Neuronal stem cell (in vitro differentiated cells): ENCODE results near the gene MICALL2.
A peak's percentile ranks its signal among the peaks of the same experiment; 100 is the strongest.

Experiments
- DNase-seq: peaks from one replicate; pipeline ENCODE4 v3.0.0-alpha.2; 2013; ENCODE audit warnings: low spot score
- H2AFZ ChIP-seq: one replicate; pipeline ENCODE4 v1.6.1; 2013; ENCODE audit warnings: mild to moderate bottlenecking, low read length, inconsistent platforms
- H2AK5ac ChIP-seq: 2 replicates; pipeline ENCODE4 v1.6.1; 2013; ENCODE audit warnings: low read depth, mild to moderate bottlenecking, inconsistent platforms, low read length, moderate library complexity, mixed read lengths
- H2BK120ac ChIP-seq: 2 replicates; pipeline ENCODE4 v1.6.1; 2013; ENCODE audit warnings: low read depth, mild to moderate bottlenecking, inconsistent platforms, low read length, moderate library complexity, mixed read lengths
- H2BK12ac ChIP-seq: one replicate; pipeline ENCODE4 v1.6.1; 2013; ENCODE audit warnings: low read length, inconsistent platforms
- H2BK15ac ChIP-seq: 2 replicates; pipeline ENCODE4 v1.6.1; 2013; ENCODE audit warnings: mild to moderate bottlenecking, low read length, inconsistent platforms, mixed read lengths
- H2BK5ac ChIP-seq: one replicate; pipeline ENCODE4 v1.6.1; 2013; ENCODE audit warnings: inconsistent platforms, mild to moderate bottlenecking, low read length, moderate library complexity
- H3K14ac ChIP-seq: one replicate; pipeline ENCODE4 v1.6.1; 2013; ENCODE audit warnings: low read length, inconsistent platforms
- H3K18ac ChIP-seq: 2 replicates; pipeline ENCODE4 v1.6.1; 2013; ENCODE audit warnings: low read length, inconsistent platforms
- H3K23ac ChIP-seq: 2 replicates; pipeline ENCODE4 v1.6.1; 2013; ENCODE audit warnings: low read depth, mild to moderate bottlenecking, mixed read lengths, low read length, inconsistent platforms; ENCODE audit not compliant: poor library complexity
- H3K27ac ChIP-seq: replicated peaks from 3 replicates; pipeline ENCODE4 v1.5.1; 2013; ENCODE audit warnings: low read length, inconsistent platforms
- H3K27me3 ChIP-seq, 3 experiments: 2 replicates each; pipeline ENCODE4 v1.6.1; 2013; ENCODE audit warnings: low read length in 3 of 3, mild to moderate bottlenecking in 2 of 3, inconsistent platforms in 1 of 3, low read depth in 1 of 3, mixed read lengths in 1 of 3, moderate library complexity in 1 of 3; ENCODE audit not compliant: control insufficient read depth in 3 of 3, insufficient read depth in 3 of 3
- H3K36me3 ChIP-seq, 2 donors: replicated peaks in 1 of 2; 2 replicates each; pipeline ENCODE4 v1.6.1; 2013; ENCODE audit warnings: low read length in 2 of 2; ENCODE audit not compliant: control insufficient read depth in 2 of 2, insufficient read depth in 2 of 2
- H3K4ac ChIP-seq: 2 replicates; pipeline ENCODE4 v1.6.1; 2013; ENCODE audit warnings: inconsistent platforms, mild to moderate bottlenecking, low read length, moderate library complexity
- H3K4me1 ChIP-seq, 2 donors: 1 replicate in 1 of 2; 2 replicates in 1 of 2; pipeline ENCODE4 v1.6.1; 2013; ENCODE audit warnings: low read length in 2 of 2, low read depth in 1 of 2; ENCODE audit not compliant: control insufficient read depth in 2 of 2, insufficient read depth in 1 of 2
- H3K4me2 ChIP-seq: one replicate; pipeline ENCODE4 v1.6.1; 2013; ENCODE audit warnings: mild to moderate bottlenecking, low read length, inconsistent platforms; ENCODE audit not compliant: insufficient read depth, poor library complexity, severe bottlenecking
- H3K4me3 ChIP-seq, 2 donors: 2 replicates each; pipeline ENCODE4 v1.5.1; 2013; ENCODE audit warnings: low read length in 2 of 2, mild to moderate bottlenecking in 2 of 2, inconsistent platforms in 1 of 2, moderate library complexity in 1 of 2
- H3K79me1 ChIP-seq: one replicate; pipeline ENCODE4 v1.6.1; 2013; ENCODE audit warnings: low read depth, mild to moderate bottlenecking, inconsistent platforms, low read length, moderate library complexity
- H3K9ac ChIP-seq: one replicate; pipeline ENCODE4 v1.6.1; 2013; ENCODE audit warnings: mild to moderate bottlenecking, low read depth, low read length, inconsistent platforms; ENCODE audit not compliant: poor library complexity
- H3K9me3 ChIP-seq, 2 donors: replicated peaks in 1 of 2; 2 replicates each; pipeline versions ENCODE3 to v1.6.1; 2013; ENCODE audit warnings: low read length in 2 of 2, mild to moderate bottlenecking in 2 of 2, inconsistent platforms in 1 of 2, low read depth in 1 of 2, mixed read lengths in 1 of 2, moderate library complexity in 1 of 2; ENCODE audit not compliant: control insufficient read depth in 2 of 2, insufficient read depth in 1 of 2
- H4K8ac ChIP-seq: one replicate; pipeline ENCODE4 v1.6.1; 2013; ENCODE audit warnings: low read depth, mild to moderate bottlenecking, inconsistent platforms, low read length, moderate library complexity
- H4K91ac ChIP-seq: one replicate; pipeline ENCODE4 v1.6.1; 2013; ENCODE audit warnings: low read length, low read depth, mild to moderate bottlenecking, inconsistent platforms; ENCODE audit not compliant: poor library complexity
- WGBS, 2 donors: extraction: QIAGEN DNeasy Blood & Tissue Kit; methylation state at CpG; one replicate each; pipeline ENCODE4 v1.1.7; 2013; ENCODE audit warnings: missing lambda C conversion rate in 2 of 2, mixed read lengths in 1 of 2; ENCODE audit not compliant: insufficient read length in 2 of 2, insufficient replicate concordance in 1 of 2; ENCODE audit errors: extremely low coverage in 2 of 2; 5-methylcytosine and 5-hydroxymethylcytosine counted together

The MICALL2 gene

DNA sequence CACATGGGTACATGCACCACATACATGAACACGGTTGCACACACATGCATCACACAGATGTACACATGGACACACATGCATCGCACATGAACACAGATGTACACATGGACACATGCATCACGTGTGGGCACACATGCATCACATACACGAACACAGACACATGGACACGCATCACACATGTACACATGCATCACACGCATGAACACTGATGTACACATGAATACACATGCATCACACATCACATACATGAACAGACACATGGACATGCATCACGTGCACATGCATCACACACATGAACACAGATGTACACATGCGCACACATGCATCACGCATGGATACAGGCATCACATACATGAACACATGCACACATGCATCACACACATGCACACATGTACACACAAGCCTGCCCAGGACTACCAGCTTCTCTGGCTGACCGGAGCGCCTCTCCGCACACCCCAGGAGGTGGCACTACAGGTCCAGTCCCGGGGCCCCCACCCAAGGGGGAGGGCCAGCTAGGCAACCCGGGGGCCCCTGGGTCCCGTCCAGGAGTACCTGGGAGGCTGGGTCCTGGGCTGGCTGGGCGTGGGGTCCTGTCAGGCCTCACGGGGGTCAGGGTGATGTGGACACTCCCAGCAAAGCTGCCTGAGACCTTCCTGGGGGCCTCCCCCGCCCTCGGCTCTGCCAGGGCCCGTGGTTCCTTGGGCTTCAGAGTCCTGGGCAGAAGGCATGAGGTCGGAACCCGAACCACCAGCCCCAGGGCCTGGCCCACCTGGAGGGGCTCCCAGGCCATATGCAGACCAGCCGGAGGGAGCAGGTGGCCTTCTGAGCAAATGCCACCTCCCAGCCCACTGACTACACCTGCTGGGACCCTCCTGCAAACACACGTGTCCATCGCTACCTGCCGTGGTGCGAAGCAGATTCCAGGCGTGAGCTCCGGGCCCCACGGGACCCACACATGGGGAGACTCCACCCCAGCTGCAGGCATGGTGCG lies 19.6 kb downstream of the MICALL2 start:
- H3K23ac ChIP-seq = peak overlapping the region; percentile 89
- H2BK12ac ChIP-seq = no peak overlapping the region
- peak overlapping the region; percentile 81 for H2AK5ac ChIP-seq
- no peak overlapping the region for H4K8ac ChIP-seq
- H3K4me1 ChIP-seq = peaks cover 0 to 3% of the 10 kb centered on the region in 2 donors
- no CpG with 5 or more reads among the region's 31 CpGs for WGBS, 2 donors
- H3K4me3 ChIP-seq = peak overlapping the region in 1 of 2 donors; percentile 64
- H2BK15ac ChIP-seq = peak overlapping the region; percentile 45
- H3K36me3 ChIP-seq = peaks cover 0 to 5% of the 10 kb centered on the region in 2 donors
- no peaks in the 10 kb centered on the region for H3K27me3 ChIP-seq
- H3K9me3 ChIP-seq = peaks cover 0 to 5% of the 10 kb centered on the region in 2 donors
- peak overlapping the region; percentile 24 for H3K27ac ChIP-seq
- peaks cover 2% of the 10 kb centered on the region for H3K79me1 ChIP-seq
- H3K4me2 ChIP-seq = no peak overlapping the region
- H3K4ac ChIP-seq = no peak overlapping the region
- no peak overlapping the region for H2AFZ ChIP-seq
- H4K91ac ChIP-seq = no peak overlapping the region
- no peak for DNase-seq
- H3K9ac ChIP-seq = no peak overlapping the region
- H2BK120ac ChIP-seq = peak overlapping the region; percentile 47
- peak overlapping the region; percentile 86 for H3K14ac ChIP-seq
- H2BK5ac ChIP-seq = peak overlapping the region; percentile 66
- no peak overlapping the region for H3K18ac ChIP-seq

- H3K79me1 ChIP-seq = peaks cover 2% of the 10 kb centered on the region
- H3K4me3 ChIP-seq = no peak overlapping the region
- H4K8ac ChIP-seq = peak overlapping the region; percentile 3
- H2BK15ac ChIP-seq = peak overlapping the region; percentile 45
- no peak overlapping the region for H3K27ac ChIP-seq
- peaks cover 0 to 3% of the 10 kb centered on the region in 2 donors for H3K4me1 ChIP-seq
- no CpG with 5 or more reads among the region's 15 CpGs for WGBS, 2 donors
- H2AFZ ChIP-seq = no peak overlapping the region
- no peak for DNase-seq
- H3K9ac ChIP-seq = no peak overlapping the region
- H2AK5ac ChIP-seq = peak overlapping the region; percentile 63
- H2BK12ac ChIP-seq = no peak overlapping the region
- no peak overlapping the region for H3K4me2 ChIP-seq
- H3K14ac ChIP-seq = peak overlapping the region; percentile 86
- peak overlapping the region; percentile 66 for H3K23ac ChIP-seq
- H4K91ac ChIP-seq = no peak overlapping the region
- H3K36me3 ChIP-seq = peaks cover 0 to 5% of the 10 kb centered on the region in 2 donors
- no peak overlapping the region for H3K18ac ChIP-seq
- peaks cover 0 to 5% of the 10 kb centered on the region in 2 donors for H3K9me3 ChIP-seq
- no peaks in the 10 kb centered on the region for H3K27me3 ChIP-seq
- no peak overlapping the region for H2BK5ac ChIP-seq
- no peak overlapping the region for H3K4ac ChIP-seq
- no peak overlapping the region for H2BK120ac ChIP-seq
Observed at GRCh38 chr7:1438821-1439220, 20.4 kb downstream of the MICALL2 start.

GRCh38 chr7:1438208-1438607 lies 21.1 kb downstream of the MICALL2 start:
- Histone ChIP-seq H3K36me3 (peaks cover 0 to 5% of the 10 kb centered on the region in 2 donors), H2BK15ac (no peak overlapping the region), H3K4me1 (peaks cover 0 to 3% of the 10 kb centered on the region in 2 donors), H2BK12ac (no peak overlapping the region), H2AK5ac (peak overlapping the region; percentile 63), H2BK5ac (peak overlapping the region; percentile 24), H3K14ac (no peak overlapping the region), H3K4ac (no peak overlapping the region), H3K9me3 (peaks cover 0 to 5% of the 10 kb centered on the region in 2 donors), H3K23ac (no peak overlapping the region), H3K27me3 (no peaks in the 10 kb centered on the region), H3K27ac (no peak overlapping the region), H3K79me1 (peaks cover 2% of the 10 kb centered on the region), H4K8ac (peak overlapping the region; percentile 3), H3K4me2 (no peak overlapping the region), H4K91ac (no peak overlapping the region), H3K4me3 (no peak overlapping the region), H3K18ac (no peak overlapping the region), H3K9ac (no peak overlapping the region), H2AFZ (no peak overlapping the region), H2BK120ac (no peak overlapping the region)
- no CpG with 5 or more reads among the region's 10 CpGs for WGBS, 2 donors
- DNase-seq = no peak
